SKM-1 treated with dmso at 0.1 percent for 144 hours (cell line): ENCODE data around the gene IRF7.

ENCODE experiments used
- DNase-seq: peaks from one replicate; lab custom pipeline; 2025; ENCODE audit not compliant: unreplicated experiment; lab: John Stamatoyannopoulos, UW

Gene IRF7

GRCh38 chr11:565921-566509, 49.7 kb downstream of the IRF7 start:
- no peak for DNase-seq

GRCh38 chr11:563812-564578, 51.8 kb downstream of the IRF7 start:
- DNase-seq: no peak

GRCh38 chr11:563066-563811, 52.5 kb downstream of the IRF7 start:
- DNase-seq: no peak
